RKO (cell line): ENCODE measurements around the gene PLEKHM1.
"Not testable (repeated sequence)": the region's sequence is repeated elsewhere in the genome, so short reads cannot be mapped to it uniquely, and the experiment has no call there.

Source experiments
- DNase-seq: peaks from one replicate; pipeline ENCODE4 v3.0.0-alpha.2; 2016; ENCODE audit warnings: low spot score

Gene PLEKHM1

DNA sequence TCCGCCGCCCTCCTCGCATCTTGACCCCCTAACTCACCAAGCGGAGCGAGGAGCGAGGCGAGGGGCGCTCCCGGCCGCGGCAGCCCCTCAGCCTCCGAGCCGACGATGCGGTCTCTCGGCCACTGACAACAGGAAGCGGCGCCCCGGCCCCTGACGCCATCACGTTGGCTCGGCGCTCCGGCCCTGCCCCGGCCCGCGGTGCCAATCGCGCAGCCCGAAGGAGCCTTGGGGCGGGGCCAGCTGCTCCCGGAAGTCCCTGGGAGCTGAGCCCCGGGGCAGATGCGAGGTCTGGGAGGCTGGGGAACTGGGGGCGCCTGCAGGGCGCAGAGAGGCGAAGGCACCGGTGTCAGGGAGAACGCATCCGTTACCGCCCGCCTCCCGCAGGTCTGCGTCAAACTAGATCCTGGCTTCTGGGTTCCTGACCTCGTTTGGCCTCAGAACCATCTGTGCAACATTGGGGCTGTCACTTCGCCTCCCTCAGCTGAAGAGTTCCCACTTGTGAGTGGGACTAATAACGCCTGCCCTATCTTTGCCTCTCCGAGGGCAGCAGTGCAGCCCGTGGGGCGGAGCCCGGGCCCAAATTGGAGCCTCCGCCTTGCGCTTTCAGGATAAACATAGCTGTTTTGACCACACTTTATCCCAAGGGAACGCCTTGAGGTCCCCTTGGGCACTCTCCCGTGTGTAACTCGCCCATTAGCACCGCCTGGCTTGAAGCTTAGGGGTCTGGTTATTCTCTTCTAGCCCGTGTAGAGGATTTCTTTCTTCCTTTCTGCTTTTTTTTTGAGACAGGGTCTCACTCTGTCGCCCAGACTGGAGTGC lies at the start of gene PLEKHM1:
Gene PLEKHM1 (minus strand): TSS at position 107 of the 819 bp plus-strand sequence. CDS start 8,237 bp downstream, outside the sequence.
- peak; percentile 82 for DNase-seq

- DNase-seq = not testable (repeated sequence)
Measured at GRCh38 chr17:45538168-45538567, 47.6 kb upstream of the PLEKHM1 start.

- DNase-seq = not testable (repeated sequence)
Measured at GRCh38 chr17:45506072-45506471, 15.6 kb upstream of the PLEKHM1 start.

DNA sequence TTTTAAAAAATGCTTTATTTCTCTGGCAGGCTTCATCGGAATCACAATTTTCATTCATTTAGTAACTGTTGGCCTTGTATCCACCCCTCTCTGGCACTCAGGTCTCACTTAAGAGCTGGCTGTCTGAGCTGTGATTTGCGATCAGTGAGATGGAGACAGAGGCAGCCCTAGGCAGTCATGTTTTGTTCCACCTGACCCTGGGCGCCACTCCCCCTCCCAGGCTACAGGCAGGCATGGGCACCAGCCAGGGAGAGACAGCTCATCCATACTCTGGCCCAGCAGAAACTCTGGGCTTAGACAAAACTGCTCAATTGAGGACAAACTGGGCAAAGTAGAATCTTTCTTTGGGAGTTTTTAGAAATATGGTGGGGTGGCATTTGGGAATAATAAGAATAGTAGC lies 14.7 kb upstream of the PLEKHM1 start:
- DNase-seq = not testable (repeated sequence)

GRCh38 chr17:45501092-45501707 lies 10.7 kb upstream of the PLEKHM1 start:
- not testable (repeated sequence) for DNase-seq

- not testable (repeated sequence) for DNase-seq
Measured at GRCh38 chr17:45500478-45500877, 10.0 kb upstream of the PLEKHM1 start.

DNA sequence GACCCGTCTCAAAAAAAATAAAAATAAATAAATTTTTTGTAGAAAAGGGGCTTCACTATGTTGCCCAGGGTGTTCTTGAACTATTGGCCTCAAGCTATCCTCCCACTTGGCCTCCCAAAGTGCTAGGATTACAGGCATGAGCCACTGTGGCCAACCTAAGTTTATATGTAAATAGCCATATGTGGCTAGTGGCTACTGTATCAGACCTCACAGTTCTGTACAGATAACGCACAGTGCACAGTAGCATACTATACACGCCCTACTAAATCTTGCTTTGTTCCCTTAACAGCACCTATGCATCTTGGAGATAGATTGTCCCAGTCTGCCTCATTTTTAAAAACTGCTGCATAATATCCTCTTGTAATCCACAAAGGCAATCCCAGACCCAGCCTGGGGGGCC lies 8.7 kb upstream of the PLEKHM1 start:
- not testable (repeated sequence) for DNase-seq

DNA sequence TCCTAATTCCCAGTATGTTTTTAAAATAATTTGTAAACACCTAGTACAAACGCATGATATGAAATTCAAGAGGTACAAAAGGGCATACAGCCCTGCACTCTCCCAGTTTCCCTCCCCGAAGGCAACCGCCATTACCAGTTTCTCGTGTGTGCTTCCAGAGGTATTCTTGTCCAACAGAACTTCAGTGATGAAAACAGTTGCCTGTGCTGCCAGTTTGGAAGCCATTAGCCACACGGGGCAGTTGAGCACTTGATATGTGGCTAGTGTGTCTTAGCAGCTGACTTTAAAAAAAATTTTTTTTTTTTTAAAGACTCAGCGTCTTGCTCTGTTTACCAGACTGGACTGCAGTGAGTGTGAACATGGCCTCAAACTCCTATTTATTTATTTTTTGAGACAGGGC lies 7.9 kb upstream of the PLEKHM1 start:
- DNase-seq = not testable (repeated sequence)

GRCh38 chr17:45497449-45497848 lies 6.9 kb upstream of the PLEKHM1 start:
- DNase-seq = not testable (repeated sequence)

- not testable (repeated sequence) for DNase-seq
Measured at GRCh38 chr17:45496507-45496906, 6.0 kb upstream of the PLEKHM1 start.

DNA sequence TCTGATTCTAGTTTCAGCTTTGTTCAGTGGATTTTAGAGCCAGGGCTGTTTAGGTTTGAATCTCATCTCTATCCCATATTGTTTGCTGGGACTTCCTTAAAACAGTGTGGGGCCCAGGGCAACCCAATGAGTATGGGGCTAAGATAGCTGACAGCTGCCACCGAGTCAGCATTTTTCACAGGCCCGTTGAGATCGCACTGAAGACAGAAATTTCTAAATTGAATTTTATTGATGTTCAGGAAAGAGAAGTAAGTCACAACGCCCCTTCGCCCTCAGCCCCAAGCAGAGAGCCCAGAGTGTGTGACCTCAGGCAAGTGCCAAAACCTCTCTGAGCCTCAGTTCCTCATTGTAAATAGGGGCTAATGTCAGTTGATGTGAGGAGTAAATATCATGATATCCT lies 4.0 kb upstream of the PLEKHM1 start:
- DNase-seq = not testable (repeated sequence)

- DNase-seq = not testable (repeated sequence)
Measured at GRCh38 chr17:45492156-45492555, 1.6 kb upstream of the PLEKHM1 start.

GRCh38 chr17:45490198-45490597 lies 323 bp downstream of the PLEKHM1 start:
- DNase-seq = not testable (repeated sequence)

GRCh38 chr17:45487704-45488103 lies 2.8 kb downstream of the PLEKHM1 start:
- DNase-seq = peak; percentile 82

DNA sequence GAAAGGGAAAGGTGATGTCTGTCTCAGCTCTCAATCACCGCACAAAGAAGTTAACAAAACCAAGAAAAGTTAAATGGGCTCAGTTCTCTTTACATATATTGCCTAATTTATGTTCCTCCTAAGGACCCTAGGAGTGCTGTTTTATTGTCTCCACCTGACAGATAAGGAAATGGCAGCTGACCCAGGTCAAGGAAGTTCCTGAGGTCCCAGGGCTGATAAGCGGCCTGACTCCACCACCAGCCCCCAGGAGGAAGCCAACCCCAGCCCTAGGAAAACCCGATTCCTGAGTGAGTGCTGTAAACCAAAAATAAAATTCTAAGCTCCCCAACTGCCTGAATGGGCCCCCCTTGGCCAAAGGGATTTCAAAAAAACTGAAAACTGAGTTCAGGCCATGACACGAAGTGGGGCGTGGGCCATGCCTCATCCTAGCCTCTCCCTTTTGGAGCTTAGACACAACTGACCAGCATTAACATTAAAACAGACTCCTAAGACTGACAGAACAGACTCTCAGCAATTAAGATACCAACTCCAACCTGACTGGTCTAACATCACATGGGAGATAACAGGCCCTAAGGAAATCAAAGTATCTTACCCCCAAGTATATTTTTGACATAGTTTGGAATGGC lies 6.8 kb downstream of the PLEKHM1 start:
- not testable (repeated sequence) for DNase-seq

DNA sequence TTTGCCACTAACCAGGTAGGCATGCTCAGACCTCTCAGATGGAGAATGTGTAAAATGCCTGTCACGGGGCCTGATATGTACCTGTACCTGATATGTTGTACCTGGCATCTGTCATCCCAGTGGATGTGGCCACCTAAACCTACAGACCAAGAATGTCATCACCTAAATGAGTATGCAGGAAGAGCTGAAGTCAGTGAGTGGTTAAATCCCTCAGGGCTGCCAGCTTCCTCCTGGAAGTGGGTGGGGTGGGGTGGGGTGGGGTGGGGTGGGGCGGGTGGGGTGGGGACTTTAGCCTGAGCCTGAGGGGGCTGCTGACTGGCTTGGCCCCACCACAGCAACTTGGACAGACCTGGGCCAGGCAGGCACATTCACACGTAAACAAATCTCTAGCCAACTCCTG lies 7.3 kb downstream of the PLEKHM1 start:
- DNase-seq = not testable (repeated sequence)

DNA sequence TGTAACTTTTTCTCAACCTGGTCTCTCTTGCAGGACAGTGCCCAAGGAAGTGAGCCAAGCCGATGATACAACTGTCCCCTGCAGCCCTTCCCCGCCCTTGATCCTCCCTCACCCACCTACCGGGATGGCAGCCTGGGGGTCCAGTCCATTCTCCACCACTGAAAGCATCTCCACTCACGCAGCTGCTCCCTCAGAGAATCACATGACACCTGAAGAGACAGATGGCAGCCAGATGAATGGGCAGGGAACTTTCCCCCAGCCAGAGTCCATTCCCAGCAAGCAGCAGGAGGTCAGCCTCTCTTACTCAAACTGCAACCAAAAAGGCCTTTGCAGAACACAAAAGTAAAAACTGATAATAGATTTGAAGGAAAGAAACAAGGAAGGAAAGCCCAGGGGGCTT lies 8.2 kb downstream of the PLEKHM1 start:
- DNase-seq = not testable (repeated sequence)

- not testable (repeated sequence) for DNase-seq
Measured at GRCh38 chr17:45475436-45475835, 15.1 kb downstream of the PLEKHM1 start.

DNA sequence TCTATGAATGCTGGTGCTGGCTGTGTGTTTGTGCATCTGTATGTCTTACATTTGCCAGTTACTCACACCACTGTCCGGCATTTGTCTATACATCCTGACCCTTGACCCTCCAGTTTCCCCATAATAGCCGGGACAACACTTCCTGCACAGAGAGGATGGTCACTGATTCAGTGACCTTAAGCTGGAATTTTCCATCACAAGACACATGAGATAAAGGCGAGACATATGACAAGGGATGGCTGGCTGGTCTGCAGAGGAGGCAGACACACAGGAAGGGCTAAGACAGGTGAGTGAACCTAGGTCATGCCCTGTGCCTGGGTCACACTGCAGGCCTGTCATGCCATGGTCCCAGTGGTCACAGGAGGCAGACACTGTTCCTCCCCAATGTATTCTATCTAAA lies 18.3 kb downstream of the PLEKHM1 start:
- not testable (repeated sequence) for DNase-seq

- DNase-seq = not testable (repeated sequence)
Measured at GRCh38 chr17:45469204-45469563, 21.3 kb downstream of the PLEKHM1 start.

- DNase-seq = not testable (repeated sequence)
Measured at GRCh38 chr17:45468293-45469203, 22.0 kb downstream of the PLEKHM1 start.
